Mesodermal cell (in vitro differentiated cells): Measurements from ENCODE around the gene COL7A1.

Experiments used
- H3K27ac ChIP-seq: 2 replicates; pipeline ENCODE4 v1.7.0; 2013; ENCODE audit warnings: mild to moderate bottlenecking, low read depth, low read length, moderate library complexity; ENCODE audit not compliant: severe bottlenecking
- H3K36me3 ChIP-seq: 2 replicates; pipeline ENCODE4 v1.7.1; 2013; ENCODE audit warnings: mild to moderate bottlenecking, low read length, moderate library complexity; ENCODE audit not compliant: control insufficient read depth, insufficient read depth
- H3K4me1 ChIP-seq: one replicate; pipeline ENCODE4 v1.7.1; 2013; ENCODE audit warnings: mild to moderate bottlenecking, low read length; ENCODE audit not compliant: insufficient read depth, control insufficient read depth, poor library complexity, severe bottlenecking
- H3K4me3 ChIP-seq: 2 replicates; pipeline ENCODE4 v1.7.0; 2013; ENCODE audit warnings: low read length, control low read depth, mild to moderate bottlenecking; ENCODE audit not compliant: insufficient read depth, poor library complexity, severe bottlenecking; ENCODE audit errors: extremely low read depth
- H3K9me3 ChIP-seq: 2 replicates; pipeline ENCODE4 v1.7.1; 2013; ENCODE audit warnings: mild to moderate bottlenecking, low read length, moderate library complexity; ENCODE audit not compliant: control insufficient read depth
- WGBS, 2 experiments: methylation state at CpG; one replicate each; pipeline ENCODE4 v1.1.5; 2013; ENCODE audit warnings: missing lambda C conversion rate in 2 of 2; ENCODE audit not compliant: insufficient coverage in 2 of 2; 5-methylcytosine and 5-hydroxymethylcytosine counted together

The COL7A1 gene

DNA sequence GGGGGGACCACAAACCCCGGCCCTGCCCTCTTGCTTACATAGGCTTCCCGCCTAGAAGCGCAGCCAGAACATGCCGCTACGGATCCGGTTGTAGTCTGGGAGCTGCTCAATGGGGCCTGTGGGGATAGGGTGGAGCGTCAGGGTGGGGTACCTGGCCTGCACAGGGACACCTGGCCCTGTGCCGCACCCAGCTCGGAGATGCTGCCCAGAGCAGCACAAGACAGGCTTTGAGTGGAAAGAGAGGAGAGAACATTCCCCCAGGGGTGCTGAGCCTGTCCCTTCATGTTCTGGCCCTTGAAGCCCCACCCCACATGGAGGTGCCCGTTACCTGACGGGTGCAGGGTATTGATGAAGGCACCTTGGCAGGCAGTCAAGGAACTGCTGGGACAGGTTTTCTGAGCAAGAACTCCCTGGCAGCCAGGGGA is 4.0 kb upstream of the COL7A1 start:
- WGBS, 2 experiments: 92 to 94% methylated on average over 8 to 11 of the region's 11 CpGs
- Histone ChIP-seq H3K36me3 (peaks cover 67% of the 10 kb centered on the region), H3K27ac (peak overlapping the region; percentile 98), H3K4me3 (no peak overlapping the region), H3K9me3 (no peaks in the 10 kb centered on the region), H3K4me1 (peaks cover 52% of the 10 kb centered on the region)

DNA sequence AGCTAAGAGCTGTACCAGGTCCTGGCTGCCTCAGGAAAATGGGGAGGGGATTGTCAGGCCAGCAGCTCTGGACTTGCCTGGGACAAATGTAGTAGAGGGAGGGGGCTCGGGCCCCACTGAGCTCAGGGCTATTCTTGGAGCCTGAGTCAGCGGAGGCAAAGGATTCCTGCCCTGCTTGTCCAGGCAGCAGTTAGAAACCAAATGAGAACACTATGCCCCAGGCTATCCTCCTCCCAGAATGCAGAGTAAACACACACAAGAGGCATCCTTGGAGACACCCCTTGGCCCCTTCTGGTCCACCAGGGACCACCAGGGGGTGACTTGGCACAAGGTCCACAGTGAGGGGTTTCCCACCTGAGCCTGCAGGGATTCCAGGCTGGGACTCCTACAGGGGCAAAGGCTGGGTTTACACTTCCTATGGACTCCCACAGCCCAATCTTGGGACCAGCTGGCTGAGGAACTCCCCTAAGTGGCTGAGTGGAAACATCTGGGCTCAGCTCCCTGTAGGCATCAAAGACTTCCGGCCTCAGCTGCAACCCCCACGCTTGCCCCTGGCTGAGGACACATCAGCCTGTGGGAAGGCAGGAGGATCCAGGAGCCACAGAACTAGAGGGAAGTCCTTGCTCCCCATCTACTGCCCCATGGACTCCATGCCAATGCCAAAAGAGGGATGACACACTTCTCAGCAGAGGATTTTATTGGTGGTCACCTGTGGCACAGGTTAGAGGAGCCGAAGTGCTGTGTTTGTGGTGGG is 3.4 kb upstream of the COL7A1 start:
- peaks cover 61% of the 10 kb centered on the region for H3K36me3 ChIP-seq
- peaks cover 52% of the 10 kb centered on the region for H3K4me1 ChIP-seq
- no peak overlapping the region for H3K4me3 ChIP-seq
- no peaks in the 10 kb centered on the region for H3K9me3 ChIP-seq
- peak overlapping the region; percentile 98 for H3K27ac ChIP-seq
- WGBS, 2 experiments: 70 to 89% methylated on average over 3 to 4 of the region's 5 CpGs

DNA sequence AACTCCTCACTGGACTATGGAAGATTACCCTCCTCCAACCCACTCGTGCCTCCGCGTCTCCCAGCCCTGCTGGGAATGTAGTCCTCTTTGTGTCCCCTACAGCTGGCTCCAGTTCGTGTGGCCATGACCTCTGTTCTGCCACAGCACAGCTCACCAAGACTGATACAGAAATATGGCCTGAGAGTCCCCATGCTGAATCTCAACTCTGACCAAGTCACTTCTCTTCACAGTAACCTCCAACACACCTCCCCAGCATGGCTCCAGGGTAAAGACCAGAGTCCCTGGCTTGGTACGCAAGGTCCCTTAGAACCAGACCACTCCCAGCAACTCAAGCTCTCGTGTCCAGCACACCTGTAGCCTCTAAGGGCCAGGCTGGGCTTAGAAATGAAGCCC is 2.3 kb upstream of the COL7A1 start:
- no peak overlapping the region for H3K4me3 ChIP-seq
- no peaks in the 10 kb centered on the region for H3K9me3 ChIP-seq
- peaks cover 53% of the 10 kb centered on the region for H3K36me3 ChIP-seq
- 95 to 98% methylated on average over 6 of the region's 6 CpGs for WGBS, 2 experiments
- peaks cover 55% of the 10 kb centered on the region for H3K4me1 ChIP-seq
- peak overlapping the region; percentile 98 for H3K27ac ChIP-seq

DNA sequence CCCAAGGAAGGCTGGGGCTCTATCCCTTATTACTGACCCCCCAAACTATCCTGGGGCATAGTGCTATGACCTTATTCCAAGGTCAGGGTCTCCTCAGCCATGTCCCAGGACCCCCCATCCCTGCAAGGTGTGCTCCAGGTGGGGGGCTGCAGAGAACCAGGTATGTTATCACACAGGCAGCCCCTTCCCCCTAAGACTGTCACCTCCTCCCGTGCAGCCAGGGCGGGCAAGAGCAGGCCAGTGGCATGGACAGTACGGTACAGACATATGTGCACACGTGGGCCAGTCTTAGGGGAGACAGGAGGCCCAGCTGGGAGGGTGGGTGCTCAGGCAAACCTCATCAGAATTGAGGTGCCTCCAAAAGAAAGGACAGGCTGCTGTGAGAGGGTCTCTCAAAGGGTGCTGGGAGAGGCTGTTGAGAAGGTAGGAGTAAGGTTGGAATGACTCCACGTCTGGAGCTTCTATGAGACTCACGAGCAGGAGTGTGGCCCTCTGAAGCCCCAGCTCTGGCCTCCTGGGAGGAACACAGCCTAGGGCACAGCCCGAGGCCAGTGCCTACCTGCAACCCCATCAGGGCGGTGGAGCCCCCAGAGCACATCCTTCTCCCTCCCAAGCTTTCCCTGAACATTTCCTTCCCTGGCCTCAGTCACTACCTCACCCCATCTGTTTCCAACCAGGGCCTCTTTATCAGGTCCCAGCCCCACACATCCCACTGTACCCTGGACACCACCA is 1.7 kb upstream of the COL7A1 start:
- 91 to 92% methylated on average over 3 to 4 of the region's 8 CpGs for WGBS, 2 experiments
- Histone ChIP-seq H3K27ac (peak overlapping the region; percentile 98), H3K4me3 (no peak overlapping the region), H3K36me3 (peaks cover 51% of the 10 kb centered on the region), H3K9me3 (no peaks in the 10 kb centered on the region), H3K4me1 (peaks cover 55% of the 10 kb centered on the region)

DNA sequence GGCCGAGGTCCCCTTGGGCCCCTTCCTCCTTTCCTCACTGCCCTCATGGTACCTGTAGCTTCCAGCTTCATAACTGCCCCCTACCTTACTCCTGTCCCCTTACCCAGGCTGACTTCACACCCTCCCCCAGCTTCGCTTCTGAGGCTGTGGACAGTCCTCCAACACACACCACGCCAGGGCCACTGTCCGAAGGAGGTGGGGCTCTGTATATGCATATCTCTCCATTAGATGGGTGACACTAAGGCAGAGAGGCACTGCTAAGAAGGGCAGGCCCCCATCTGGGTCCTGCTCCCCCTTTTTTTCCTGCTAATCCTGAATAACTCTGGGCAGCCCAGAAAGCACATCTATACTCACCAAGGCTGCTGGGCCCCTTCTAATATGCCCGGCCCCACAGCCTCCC is 1.0 kb upstream of the COL7A1 start:
- Histone ChIP-seq H3K9me3 (no peaks in the 10 kb centered on the region), H3K4me3 (no peak overlapping the region), H3K36me3 (peaks cover 47% of the 10 kb centered on the region), H3K4me1 (peaks cover 55% of the 10 kb centered on the region), H3K27ac (peak overlapping the region; percentile 84)
- WGBS, 2 experiments: 74 to 87% methylated on average over 3 of the region's 5 CpGs

DNA sequence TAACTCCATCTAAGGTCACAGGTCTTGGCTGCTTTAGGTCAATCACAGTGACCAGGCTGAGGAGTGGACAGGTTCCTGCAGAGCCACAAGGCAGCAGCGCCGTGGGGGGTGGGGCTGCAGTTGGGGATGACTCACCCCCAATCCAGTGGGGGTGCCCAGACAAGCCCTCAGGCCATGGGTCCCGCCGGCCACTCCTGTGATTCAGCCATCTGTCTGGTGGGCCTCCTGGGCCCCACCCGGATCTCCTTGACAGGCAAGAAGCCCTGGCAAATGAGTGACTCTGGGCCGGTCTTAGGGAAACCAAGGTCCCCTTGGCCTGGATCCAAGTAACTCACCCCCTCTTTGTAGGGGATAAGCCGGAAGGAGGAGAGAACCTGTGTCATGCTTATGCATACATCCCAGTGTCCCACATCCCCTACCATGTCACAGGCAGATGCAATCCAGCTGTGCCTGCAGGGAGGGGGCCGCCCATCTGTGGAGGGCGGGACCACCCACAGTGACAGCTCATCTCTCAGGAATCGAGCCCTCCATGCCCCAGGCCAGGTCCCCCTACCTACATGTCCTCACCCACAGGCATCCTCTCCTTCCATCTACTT is 495 bp upstream of the COL7A1 start:
- Histone ChIP-seq H3K27ac (peak overlapping the region; percentile 84), H3K4me1 (peaks cover 55% of the 10 kb centered on the region), H3K9me3 (no peaks in the 10 kb centered on the region), H3K36me3 (peaks cover 42% of the 10 kb centered on the region), H3K4me3 (no peak overlapping the region)
- WGBS, 2 experiments: 15 to 26% methylated on average over 5 to 7 of the region's 10 CpGs

DNA sequence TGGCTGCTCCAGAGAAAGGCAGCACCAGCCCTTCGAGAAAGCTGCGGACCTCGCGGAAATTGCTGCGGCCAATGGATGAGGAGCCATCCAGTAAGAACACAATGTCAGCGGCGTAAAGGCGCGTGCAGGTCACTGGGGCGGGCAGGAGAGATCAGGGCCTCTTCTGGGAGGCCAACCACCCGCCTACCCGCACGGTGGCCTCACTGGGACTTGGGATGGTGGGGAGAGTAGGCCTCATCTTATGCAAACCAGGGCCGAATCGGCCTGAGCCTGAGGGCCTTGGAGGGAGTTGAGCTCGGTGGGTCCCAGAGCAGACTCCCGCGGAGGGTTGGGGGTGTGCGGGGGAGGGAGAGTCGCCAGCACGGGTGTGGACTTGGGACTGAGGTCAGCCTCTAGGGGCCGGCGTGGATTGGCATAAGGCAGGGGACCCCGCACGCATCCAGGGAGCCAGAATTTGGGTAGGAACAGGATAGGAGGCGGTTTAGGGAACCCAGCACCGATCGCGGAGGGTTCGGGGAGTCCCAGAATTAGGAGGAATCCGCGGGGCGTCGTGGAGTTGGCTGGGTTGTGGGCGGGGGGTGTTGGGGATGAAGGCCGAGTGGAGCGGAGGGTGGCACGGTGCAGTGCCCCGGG is 596 bp downstream of the COL7A1 start:
- Histone ChIP-seq H3K4me3 (peak overlapping the region; percentile 32), H3K4me1 (peaks cover 49% of the 10 kb centered on the region), H3K36me3 (peaks cover 39% of the 10 kb centered on the region), H3K27ac (peak overlapping the region; percentile 84), H3K9me3 (no peaks in the 10 kb centered on the region)
- WGBS, 2 experiments: 32 to 36% methylated on average over 30 to 38 of the region's 39 CpGs

DNA sequence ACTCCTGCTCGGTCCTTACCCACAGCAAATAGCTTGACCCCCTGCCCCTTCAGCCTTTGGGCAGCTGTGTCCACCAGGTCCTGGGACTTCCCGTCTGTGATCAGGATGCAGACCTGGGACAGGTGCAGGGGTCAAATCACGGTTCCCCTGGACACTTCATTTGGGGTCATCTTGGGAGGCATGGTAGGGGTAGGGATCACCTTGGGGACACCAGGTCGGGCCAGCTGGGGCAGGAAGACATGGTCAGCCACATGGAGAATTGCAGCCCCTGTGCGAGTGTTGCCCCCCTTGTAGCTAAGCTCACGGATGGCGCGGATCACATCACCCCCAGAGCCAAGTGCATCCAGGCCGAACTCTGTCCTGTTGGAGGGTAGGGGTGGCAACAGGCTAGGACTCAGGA is 1.8 kb downstream of the COL7A1 start:
- Histone ChIP-seq H3K36me3 (peaks cover 33% of the 10 kb centered on the region), H3K9me3 (no peaks in the 10 kb centered on the region), H3K4me3 (no peak overlapping the region), H3K27ac (no peak overlapping the region), H3K4me1 (peaks cover 39% of the 10 kb centered on the region)
- 92 to 95% methylated on average over 8 of the region's 9 CpGs for WGBS, 2 experiments

DNA sequence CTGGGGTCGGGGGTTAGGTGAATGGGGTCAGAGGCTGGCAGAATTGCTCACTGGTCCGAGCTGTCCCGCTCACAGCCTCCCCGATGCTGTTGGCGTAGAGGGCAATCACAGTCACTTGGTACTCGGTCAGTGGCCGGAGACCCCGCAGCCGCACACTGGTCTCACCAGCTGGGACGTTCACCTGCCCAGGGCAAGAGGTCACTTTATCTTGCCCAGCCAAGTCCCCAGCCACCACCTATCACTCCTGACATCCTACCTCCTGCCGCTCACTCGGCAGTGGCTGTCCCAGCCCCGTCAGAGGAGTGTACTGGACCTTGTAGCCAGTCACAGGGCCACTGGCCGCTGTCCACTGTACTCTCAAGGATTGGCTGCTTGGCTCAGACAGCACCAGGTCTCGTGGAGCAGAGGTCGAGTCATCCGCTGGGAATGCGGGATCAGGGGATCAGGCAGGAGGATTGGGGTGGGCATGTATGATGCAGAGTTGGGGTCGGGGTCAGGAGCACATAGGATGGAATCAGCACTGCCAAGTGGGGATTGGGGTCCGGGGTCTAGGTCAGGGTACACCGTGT is 2.5 kb downstream of the COL7A1 start:
- H3K36me3 ChIP-seq: peaks cover 32% of the 10 kb centered on the region
- H3K27ac ChIP-seq: no peak overlapping the region
- no peaks in the 10 kb centered on the region for H3K9me3 ChIP-seq
- peaks cover 32% of the 10 kb centered on the region for H3K4me1 ChIP-seq
- WGBS, 2 experiments: 90 to 94% methylated on average over 20 to 21 of the region's 21 CpGs
- H3K4me3 ChIP-seq: no peak overlapping the region

DNA sequence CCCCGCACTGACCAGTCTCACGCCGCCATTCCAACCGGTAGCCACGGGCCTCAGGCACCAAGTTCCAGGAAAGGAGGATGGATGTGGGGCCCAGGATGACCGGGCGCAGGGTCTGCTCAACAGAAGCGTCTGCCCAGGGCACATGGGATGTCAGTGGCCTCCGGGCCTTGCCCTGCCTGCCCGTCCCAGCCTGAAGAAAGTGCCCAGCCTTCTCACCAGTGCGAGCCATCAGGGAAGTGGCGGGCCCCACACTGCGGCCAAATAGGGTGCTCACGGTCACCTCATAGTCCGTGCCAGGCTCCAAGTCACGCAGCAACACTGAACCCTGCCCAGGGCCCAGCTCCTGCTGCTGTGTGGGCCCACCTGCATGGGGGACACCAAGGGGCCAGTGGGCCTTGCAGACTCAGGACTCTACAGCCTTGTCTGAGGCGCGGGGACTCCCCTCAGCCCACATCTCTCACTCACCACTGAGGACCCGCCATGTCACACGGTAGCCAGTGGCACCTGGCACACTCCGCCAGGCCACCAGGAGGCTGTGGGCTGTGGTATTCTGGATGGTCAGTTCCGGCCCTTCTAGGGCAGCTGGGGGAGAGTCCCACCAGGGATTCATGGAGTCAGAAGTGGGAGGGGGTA is 3.1 kb downstream of the COL7A1 start:
- Histone ChIP-seq H3K36me3 (peaks cover 31% of the 10 kb centered on the region), H3K27ac (no peak overlapping the region), H3K9me3 (no peaks in the 10 kb centered on the region), H3K4me3 (no peak overlapping the region), H3K4me1 (peaks cover 26% of the 10 kb centered on the region)
- WGBS, 2 experiments: 91 to 92% methylated on average over 16 to 19 of the region's 22 CpGs
